Caco-2 (cell line): ENCODE results near the gene SLC39A9. TPM values are rescaled to one million over a fixed set of nuclear protein-coding genes. Genes with fewer than 3 reads are reported as not detected.
A peak's percentile ranks its signal among the peaks of the same experiment; 100 is the strongest.

Experiments used
- BruUV-seq: library from RNA; stranded (reverse); fragments of 400-500 nt; replicated peaks from 2 replicates; lab custom pipeline; 2021; lab: Mats Ljungman, UMichigan
- CTCF ChIA-PET: fragments of 300-600 bp; sonication (Branson Sonifier 250); formaldehyde crosslinking; loops from one replicate; lab custom pipeline; 2022; ENCODE audit warnings: antibody characterized with exemption; lab: Charles Lee
- POLR2A ChIA-PET: fragments of 300-600 bp; sonication (Branson Sonifier 250); formaldehyde crosslinking; loops from one replicate; lab custom pipeline; 2022; ENCODE audit warnings: antibody characterized with exemption; lab: Charles Lee
- DNase-seq, 2 experiments: peaks; one replicate each; pipeline versions ENCODE4 v3.0.0 to v3.0.0-alpha.2; 2020 to 2022
- H3K27me3 ChIP-seq: replicated peaks from 2 replicates; pipeline ENCODE4 v1.6.0; 2011; ENCODE audit warnings: low read length; ENCODE audit not compliant: control insufficient read depth, insufficient read depth
- H3K36me3 ChIP-seq: 2 replicates; pipeline ENCODE4 v1.5.1; 2011; ENCODE audit warnings: low read length; ENCODE audit not compliant: control insufficient read depth, insufficient read depth
- H3K4me1 ChIP-seq: fragments of 250-450 bp; sonication (Bioruptor Pico); 2 replicates; pipeline ENCODE4 v1.5.1; 2020; ENCODE audit warnings: mild to moderate bottlenecking
- H3K4me3 ChIP-seq: 2 replicates; pipeline ENCODE4 v1.5.1; 2011; ENCODE audit warnings: low read depth, mild to moderate bottlenecking, control low read depth, low read length
- H3K9me3 ChIP-seq: fragments of 250-450 bp; sonication (Bioruptor Pico); 2 replicates; pipeline ENCODE4 v1.5.1; 2020; ENCODE audit warnings: mild to moderate bottlenecking, moderate library complexity
- H3K27ac Mint-ChIP-seq: one replicate; pipeline ENCODE4 v1.8.0; 2022; ENCODE audit warnings: mixed read lengths; ENCODE audit not compliant: unreplicated experiment
- H3K27me3 Mint-ChIP-seq: one replicate; pipeline ENCODE4 v1.8.0; 2022; ENCODE audit warnings: mixed read lengths; ENCODE audit not compliant: insufficient read depth, unreplicated experiment
- H3K36me3 Mint-ChIP-seq: one replicate; pipeline ENCODE4 v1.8.0; 2022; ENCODE audit warnings: mild to moderate bottlenecking, mixed read lengths; ENCODE audit not compliant: insufficient read depth, unreplicated experiment
- H3K4me1 Mint-ChIP-seq: one replicate; pipeline ENCODE4 v1.8.0; 2022; ENCODE audit warnings: low read depth, mixed read lengths; ENCODE audit not compliant: unreplicated experiment
- H3K4me3 Mint-ChIP-seq: one replicate; pipeline ENCODE4 v1.8.0; 2022; ENCODE audit warnings: mild to moderate bottlenecking, moderate library complexity, mixed read lengths; ENCODE audit not compliant: unreplicated experiment
- H3K9me3 Mint-ChIP-seq: one replicate; pipeline ENCODE4 v1.8.0; 2022; ENCODE audit warnings: mixed read lengths; ENCODE audit not compliant: unreplicated experiment
- CTCF ChIP-seq, 2 experiments: fragments of 200-600 bp in 1 of 2; IDR thresholded peaks; 1 replicate in 1 of 2; 2 replicates in 1 of 2; pipeline versions ENCODE4 v1.5.1 to v1.8.0; 2011 to 2022; ENCODE audit warnings: antibody characterized with exemption in 1 of 2, control low read depth in 1 of 2, inconsistent platforms in 1 of 2, low read depth in 1 of 2, low read length in 1 of 2, mild to moderate bottlenecking in 1 of 2, moderate library complexity in 1 of 2; ENCODE audit not compliant: insufficient read depth in 1 of 2, severe bottlenecking in 1 of 2, unreplicated experiment in 1 of 2
- intact Hi-C: fragments of 100-400 bp; cut with micrococcal nuclease; formaldehyde crosslinking; loops from one replicate; pipeline ENCODE4 v1.10.0; 2022; ENCODE audit not compliant: unreplicated experiment
- total RNA-seq: library from RNA; stranded (reverse); gene quantifications from 2 replicates; pipeline ENCODE4 v1.2.3, GENCODE V29; 2022

Gene SLC39A9
- total RNA-seq, 1 experiment from 2014 or later: 96.4 TPM

GRCh38 chr14:69392481-69392880 is 6.0 kb upstream of the SLC39A9 start:
- H3K4me1 ChIP-seq: peaks cover 3% of the 10 kb centered on the region; the same call in 1 of the 2 replicates
- Mint-ChIP-seq H3K4me1 (no peaks in the 10 kb centered on the region), H3K4me3 (no peak overlapping the region), H3K9me3 (no peaks in the 10 kb centered on the region), H3K27ac (peak overlapping the region; percentile 39), H3K36me3 (peaks cover 97% of the 10 kb centered on the region), H3K27me3 (no peaks in the 10 kb centered on the region)
- H3K36me3 ChIP-seq: no peaks in the 10 kb centered on the region; the same call in 1 of the 2 replicates
- BruUV-seq: no TSS peak
- no peaks in the 10 kb centered on the region for H3K9me3 ChIP-seq
- DNase-seq: no peak
- TF ChIP-seq CTCF (IDR thresholded peaks at IDR 0.05; ENCODE audit: insufficient read depth in 1 of 2, low read depth in 1 of 2, low read length in 1 of 2, severe bottlenecking in 1 of 2, unreplicated experiment in 1 of 2): no peak
- no peak overlapping the region for H3K4me3 ChIP-seq
- ChIA-PET POLR2A (no interaction called here), CTCF (no interaction called here)
- no peaks in the 10 kb centered on the region for H3K27me3 ChIP-seq
- intact Hi-C loops: no loop called here

GRCh38 chr14:69395929-69396328 is 2.6 kb upstream of the SLC39A9 start:
- no peak for DNase-seq
- CTCF ChIA-PET: no interaction called here
- Histone ChIP-seq H3K27me3 (no peaks in the 10 kb centered on the region), H3K4me3 (no peak overlapping the region), H3K36me3 (no peaks in the 10 kb centered on the region; the same call in none of the 2 replicates), H3K4me1 (peaks cover 3% of the 10 kb centered on the region; the same call in 1 of the 2 replicates), H3K9me3 (no peaks in the 10 kb centered on the region)
- POLR2A ChIA-PET: no interaction called here
- Mint-ChIP-seq H3K9me3 (no peaks in the 10 kb centered on the region), H3K4me1 (peaks cover 9% of the 10 kb centered on the region), H3K27ac (no peak overlapping the region), H3K36me3 (peaks cover 78% of the 10 kb centered on the region), H3K27me3 (no peaks in the 10 kb centered on the region), H3K4me3 (no peak overlapping the region)
- no peak for TF ChIP-seq CTCF (IDR thresholded peaks at IDR 0.05; ENCODE audit: insufficient read depth in 1 of 2, low read depth in 1 of 2, low read length in 1 of 2, severe bottlenecking in 1 of 2, unreplicated experiment in 1 of 2)
- intact Hi-C loops: loop anchor here (5.0 kb wide), 1 partner anchor 66 kb away; no protein-coding TSS in a partner anchor
- BruUV-seq: no TSS peak

GRCh38 chr14:69398818-69399210 is 322 bp downstream of the SLC39A9 start:
- Histone ChIP-seq H3K4me3 (peak overlapping the region; percentile 74), H3K36me3 (no peaks in the 10 kb centered on the region; the same call in none of the 2 replicates), H3K27me3 (no peaks in the 10 kb centered on the region), H3K9me3 (no peaks in the 10 kb centered on the region), H3K4me1 (peaks cover 3% of the 10 kb centered on the region; the same call in 1 of the 2 replicates)
- BruUV-seq: TSS peak; percentile 54
- ChIA-PET POLR2A (interaction anchor here (1.0 to 1.4 kb wide), 2 partner anchors 61 to 207 kb away, joined by 3 to 7 read pairs; no protein-coding TSS in a partner anchor), CTCF (interaction anchor here (1.5 kb wide), 1 partner anchor 111 kb away, joined by 6 read pairs; no protein-coding TSS in a partner anchor)
- Mint-ChIP-seq H3K4me3 (peak overlapping the region; percentile 92), H3K36me3 (peaks cover 52% of the 10 kb centered on the region), H3K4me1 (peaks cover 9% of the 10 kb centered on the region), H3K27me3 (no peaks in the 10 kb centered on the region), H3K27ac (peak overlapping the region; percentile 98), H3K9me3 (no peaks in the 10 kb centered on the region)
- intact Hi-C loops: loop anchor here (1.0 to 5.0 kb wide), 4 partner anchors 63 to 368 kb away; partner anchors contain the start of gene SRSF5
- no peak for DNase-seq
- TF ChIP-seq CTCF (IDR thresholded peaks at IDR 0.05; ENCODE audit: insufficient read depth in 1 of 2, low read depth in 1 of 2, low read length in 1 of 2, severe bottlenecking in 1 of 2, unreplicated experiment in 1 of 2): no peak
